Sigmoid colon (tissue), 7 donors: ENCODE results near the gene LGALS7B. TPM values are rescaled to one million over a fixed set of nuclear protein-coding genes. Genes with fewer than 3 reads are reported as not detected.

ENCODE experiments used
- DNase-seq: peaks from one replicate; pipeline ENCODE4 v3.0.0-alpha.2; 2019
- H3K27ac ChIP-seq, 4 donors: fragments of 200-600 bp; sonication (generic); one replicate each; pipeline ENCODE4 v1.5.1; 2016 to 2019; ENCODE audit warnings: mild to moderate bottlenecking in 1 of 4
- H3K27me3 ChIP-seq, 3 donors: fragments of 200-600 bp; sonication (generic); one replicate each; pipeline ENCODE4 v1.5.1; 2019; ENCODE audit warnings: mild to moderate bottlenecking in 1 of 3
- H3K36me3 ChIP-seq, 4 donors: fragments of 200-600 bp; sonication (generic); one replicate each; pipeline ENCODE4 v1.5.1; 2016 to 2019
- H3K4me1 ChIP-seq, 4 donors: fragments of 200-600 bp; sonication (generic); one replicate each; pipeline ENCODE4 v1.5.1; 2017 to 2019
- H3K4me3 ChIP-seq, 4 donors: fragments of 200-600 bp; sonication (generic); one replicate each; pipeline ENCODE4 v1.5.1; 2017 to 2019; ENCODE audit warnings: mild to moderate bottlenecking in 2 of 4, moderate library complexity in 1 of 4
- H3K9me3 ChIP-seq, 4 donors: fragments of 200-600 bp in 3 of 4; sonication (generic) in 3 of 4; one replicate each; pipeline versions ENCODE4 v1.5.1 to v1.6.1; 2013 to 2019
- CTCF ChIP-seq, 4 experiments: fragments of 450-650 bp in 3 of 4; fragments of 200-600 bp in 1 of 4; IDR thresholded peaks; one replicate each; pipeline ENCODE4 v1.5.1; 2016 to 2019; ENCODE audit warnings: antibody characterized with exemption in 4 of 4, mild to moderate bottlenecking in 3 of 4, moderate library complexity in 2 of 4
- EP300 ChIP-seq, 4 donors: sonication (generic); formaldehyde crosslinking; IDR thresholded peaks; one replicate each; pipeline ENCODE4 v1.6.1; 2017; ENCODE audit warnings: antibody characterized with exemption in 4 of 4
- POLR2A ChIP-seq, 2 donors: fragments of 450-650 bp; IDR thresholded peaks; one replicate each; pipeline ENCODE4 v1.6.1; 2016; ENCODE audit warnings: antibody characterized with exemption in 2 of 2, mild to moderate bottlenecking in 2 of 2, moderate library complexity in 2 of 2
- POLR2AphosphoS5 ChIP-seq, 4 donors: sonication (generic); formaldehyde crosslinking; IDR thresholded peaks; one replicate each; pipeline ENCODE4 v1.6.1; 2017; ENCODE audit warnings: antibody characterized with exemption in 4 of 4
- WGBS, 2 donors: extraction: QIAGEN DNeasy Blood & Tissue Kit; methylation state at CpG; one replicate each; pipeline ENCODE4 v1.1.7; 2013; 5-methylcytosine and 5-hydroxymethylcytosine counted together
- intact Hi-C: fragments of 100-400 bp; cut with DNase I; formaldehyde crosslinking; loops from one replicate; pipeline ENCODE4 v1.15.1; 2023
- polyA plus RNA-seq, 3 donors: library from polyadenylated mRNA; stranded (reverse); fragments of 200-250 nt; gene quantifications; one replicate each; pipeline ENCODE4 v1.2.3, GENCODE V29; 2013
- total RNA-seq, 4 donors: library from RNA; depleted of rRNA; stranded (reverse); fragments of >200 nt; gene quantifications; one replicate each; pipeline ENCODE4 v1.1.0, GENCODE V29; 2016
- donor health status: healthy with polysubstance abuse.
- donor health status: Bipolar disorder and iron deficiency.
- donor health status: healthy.

Gene LGALS7B
- total and polyA plus RNA-seq, 7 donors = 1.2 to 3.0 TPM; not detected in 5

GRCh38 chr19:38837656-38838121 lies 48.7 kb downstream of the LGALS7B start:
- Histone ChIP-seq H3K9me3 (no peaks in the 10 kb centered on the region), H3K4me1 (peaks cover 0 to 22% (median 15%) of the 10 kb centered on the region in 4 donors), H3K36me3 (peaks cover 53 to 75% (median 64%) of the 10 kb centered on the region in 4 donors), H3K27ac (no peak overlapping the region), H3K27me3 (no peaks in the 10 kb centered on the region), H3K4me3 (no peak overlapping the region)
- 86 to 89% methylated on average over 7 of the region's 7 CpGs for WGBS, 2 donors
- TF ChIP-seq CTCF (IDR thresholded peaks at IDR 0.05) (no peak), EP300 (IDR thresholded peaks at IDR 0.05) (no peak), POLR2A (IDR thresholded peaks at IDR 0.05) (no peak), POLR2AphosphoS5 (IDR thresholded peaks at IDR 0.05) (no peak)
- no peak for DNase-seq
- intact Hi-C loops = loop anchor here (10.0 kb wide), 1 partner anchor 193 kb away; the partner anchor contains the start of gene ACTN4

- no peak for TF ChIP-seq EP300 (IDR thresholded peaks at IDR 0.05)
- TF ChIP-seq CTCF (IDR thresholded peaks at IDR 0.05) = no peak
- TF ChIP-seq POLR2AphosphoS5 (IDR thresholded peaks at IDR 0.05) = peak in 1 of 4 donors; percentile 3
- no peak for TF ChIP-seq POLR2A (IDR thresholded peaks at IDR 0.05)
- DNase-seq = no peak
- Histone ChIP-seq H3K4me3 (no peak overlapping the region), H3K9me3 (no peaks in the 10 kb centered on the region), H3K4me1 (peaks cover 0 to 22% (median 14%) of the 10 kb centered on the region in 4 donors), H3K27me3 (no peaks in the 10 kb centered on the region), H3K27ac (peak overlapping the region in 3 of 4 donors; percentile 6 to 35 (median 8)), H3K36me3 (peaks cover 60 to 82% (median 71%) of the 10 kb centered on the region in 4 donors)
- WGBS, 2 donors = 82 to 83% methylated on average over 19 of the region's 19 CpGs
- intact Hi-C loops = loop anchor here (10.0 kb wide), 1 partner anchor 194 kb away; the partner anchor contains the start of gene ACTN4
Observed at GRCh38 chr19:38838208-38838985, 49.4 kb downstream of the LGALS7B start.

GRCh38 chr19:38838986-38839761 lies 50.2 kb downstream of the LGALS7B start:
- DNase-seq = no peak
- Histone ChIP-seq H3K4me3 (no peak overlapping the region), H3K36me3 (peaks cover 68 to 90% (median 79%) of the 10 kb centered on the region in 4 donors), H3K27me3 (no peaks in the 10 kb centered on the region), H3K27ac (peak overlapping the region in 3 of 4 donors; percentile 6 to 35 (median 8)), H3K9me3 (no peaks in the 10 kb centered on the region), H3K4me1 (peaks cover 0 to 25% (median 16%) of the 10 kb centered on the region in 4 donors)
- TF ChIP-seq CTCF (IDR thresholded peaks at IDR 0.05) (no peak), POLR2A (IDR thresholded peaks at IDR 0.05) (no peak), EP300 (IDR thresholded peaks at IDR 0.05) (no peak), POLR2AphosphoS5 (IDR thresholded peaks at IDR 0.05) (no peak)
- WGBS, 2 donors = 89% methylated on average over 12 of the region's 12 CpGs
- intact Hi-C loops = loop anchor here (10.0 kb wide), 1 partner anchor 194 kb away; the partner anchor contains the start of gene ACTN4

GRCh38 chr19:38839816-38840582 lies 51.0 kb downstream of the LGALS7B start:
- Histone ChIP-seq H3K36me3 (peaks cover 75 to 98% (median 87%) of the 10 kb centered on the region in 4 donors), H3K27me3 (no peaks in the 10 kb centered on the region), H3K9me3 (no peaks in the 10 kb centered on the region), H3K4me1 (peaks cover 0 to 26% (median 15%) of the 10 kb centered on the region in 4 donors), H3K27ac (peak overlapping the region in 3 of 4 donors; percentile 6 to 35 (median 14)), H3K4me3 (no peak overlapping the region)
- intact Hi-C loops = loop anchor here (10.0 kb wide), 1 partner anchor 195 kb away; the partner anchor contains the start of gene ACTN4
- no peak for DNase-seq
- TF ChIP-seq CTCF (IDR thresholded peaks at IDR 0.05) (no peak), EP300 (IDR thresholded peaks at IDR 0.05) (no peak), POLR2AphosphoS5 (IDR thresholded peaks at IDR 0.05) (no peak), POLR2A (IDR thresholded peaks at IDR 0.05) (no peak)
- WGBS, 2 donors = 83 to 87% methylated on average over 28 of the region's 28 CpGs
